Progenitor cell of endocrine pancreas (in vitro differentiated cells): Measurements from ENCODE around the gene PCDHGB4. TPM values are rescaled to one million over a fixed set of nuclear protein-coding genes. Genes with fewer than 3 reads are reported as not detected.
A peak's percentile ranks its signal among the peaks of the same experiment; 100 is the strongest.
"Not testable (repeated sequence)": the region's sequence is repeated elsewhere in the genome, so short reads cannot be mapped to it uniquely, and the experiment has no call there.

ENCODE experiments used
- DNase-seq: peaks from one replicate; pipeline ENCODE4 v3.0.0; 2021; ENCODE audit warnings: low spot score; ENCODE audit not compliant: unreplicated experiment
- H3K27ac Mint-ChIP-seq: 2 replicates; pipeline ENCODE4 v1.8.0; 2021; ENCODE audit warnings: mild to moderate bottlenecking, moderate library complexity, mixed read lengths
- H3K27me3 Mint-ChIP-seq: 2 replicates; pipeline ENCODE4 v1.8.0; 2021; ENCODE audit warnings: mixed read lengths
- H3K36me3 Mint-ChIP-seq: 2 replicates; pipeline ENCODE4 v1.8.0; 2022; ENCODE audit warnings: mixed read lengths; ENCODE audit not compliant: insufficient read depth
- H3K4me1 Mint-ChIP-seq: 2 replicates; pipeline ENCODE4 v1.8.0; 2021; ENCODE audit warnings: low read depth, mixed read lengths
- H3K4me3 Mint-ChIP-seq: 2 replicates; pipeline ENCODE4 v1.8.0; 2021; ENCODE audit warnings: low read depth, mild to moderate bottlenecking, moderate library complexity, mixed read lengths
- H3K9me3 Mint-ChIP-seq: 2 replicates; pipeline ENCODE4 v1.8.0; 2021; ENCODE audit warnings: low read depth, mixed read lengths
- total RNA-seq: library from RNA; stranded (reverse); gene quantifications from 2 replicates; pipeline ENCODE4 v1.2.1, GENCODE V29; 2021
- TF ChIP-seq, protein P1 (sequence below): fragments of 200-600 bp; sonication (generic); IDR thresholded peaks from one replicate; pipeline ENCODE4 v1.5.0; 2021; ENCODE audit warnings: antibody characterized with exemption, mild to moderate bottlenecking; ENCODE audit not compliant: unreplicated experiment

Gene PCDHGB4
- total RNA-seq, 1 donor from 2014 or later = 16.1 TPM

DNA sequence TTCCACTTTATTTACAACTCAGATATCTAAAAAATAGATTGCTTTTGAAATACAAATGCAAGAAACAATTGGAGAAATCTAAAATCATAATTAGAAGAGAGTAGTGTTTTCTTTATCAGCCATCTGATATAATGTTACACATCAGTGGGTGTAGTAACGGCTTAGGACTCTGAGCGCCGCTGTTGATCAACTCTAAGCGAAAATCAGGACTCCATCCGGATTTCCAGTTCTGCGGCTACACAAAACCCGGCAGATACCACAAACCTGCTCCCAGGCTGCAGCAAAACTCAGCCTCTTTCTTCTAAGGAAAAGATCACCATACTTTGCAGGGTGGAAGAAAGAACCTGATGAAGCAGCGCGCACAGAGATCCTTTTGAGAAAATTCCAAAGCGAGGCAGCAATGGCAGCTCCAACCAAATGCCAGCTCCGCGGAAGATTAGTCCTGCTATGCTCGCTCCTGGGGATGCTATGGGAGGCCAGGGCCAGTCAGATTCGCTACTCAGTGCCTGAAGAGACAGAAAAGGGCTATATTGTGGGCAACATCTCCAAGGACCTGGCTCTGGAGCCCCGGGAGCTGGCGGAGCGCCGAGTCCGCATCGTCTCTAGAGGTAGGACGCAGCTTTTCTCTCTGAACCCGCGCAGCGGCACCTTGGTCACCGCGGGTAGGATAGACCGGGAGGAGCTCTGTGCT lies 15.2 kb downstream of the PCDHGB4 start, which contains the start of gene PCDHGA9:
PCDHGA9 (plus strand) TSS at position 226 of the 691 bp plus-strand sequence; CDS start at position 401, 175 bp downstream.
- Mint-ChIP-seq H3K36me3 (peaks cover 41% of the 10 kb centered on the region), H3K4me1 (no peaks in the 10 kb centered on the region), H3K27me3 (no peaks in the 10 kb centered on the region), H3K9me3 (peaks cover 45% of the 10 kb centered on the region), H3K4me3 (no peak within 1 kb of the TSS), H3K27ac (no peak within 1 kb of the TSS)
- DNase-seq = no peak
- TF ChIP-seq, protein P1, sequence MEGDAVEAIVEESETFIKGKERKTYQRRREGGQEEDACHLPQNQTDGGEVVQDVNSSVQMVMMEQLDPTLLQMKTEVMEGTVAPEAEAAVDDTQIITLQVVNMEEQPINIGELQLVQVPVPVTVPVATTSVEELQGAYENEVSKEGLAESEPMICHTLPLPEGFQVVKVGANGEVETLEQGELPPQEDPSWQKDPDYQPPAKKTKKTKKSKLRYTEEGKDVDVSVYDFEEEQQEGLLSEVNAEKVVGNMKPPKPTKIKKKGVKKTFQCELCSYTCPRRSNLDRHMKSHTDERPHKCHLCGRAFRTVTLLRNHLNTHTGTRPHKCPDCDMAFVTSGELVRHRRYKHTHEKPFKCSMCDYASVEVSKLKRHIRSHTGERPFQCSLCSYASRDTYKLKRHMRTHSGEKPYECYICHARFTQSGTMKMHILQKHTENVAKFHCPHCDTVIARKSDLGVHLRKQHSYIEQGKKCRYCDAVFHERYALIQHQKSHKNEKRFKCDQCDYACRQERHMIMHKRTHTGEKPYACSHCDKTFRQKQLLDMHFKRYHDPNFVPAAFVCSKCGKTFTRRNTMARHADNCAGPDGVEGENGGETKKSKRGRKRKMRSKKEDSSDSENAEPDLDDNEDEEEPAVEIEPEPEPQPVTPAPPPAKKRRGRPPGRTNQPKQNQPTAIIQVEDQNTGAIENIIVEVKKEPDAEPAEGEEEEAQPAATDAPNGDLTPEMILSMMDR = no peak

DNA sequence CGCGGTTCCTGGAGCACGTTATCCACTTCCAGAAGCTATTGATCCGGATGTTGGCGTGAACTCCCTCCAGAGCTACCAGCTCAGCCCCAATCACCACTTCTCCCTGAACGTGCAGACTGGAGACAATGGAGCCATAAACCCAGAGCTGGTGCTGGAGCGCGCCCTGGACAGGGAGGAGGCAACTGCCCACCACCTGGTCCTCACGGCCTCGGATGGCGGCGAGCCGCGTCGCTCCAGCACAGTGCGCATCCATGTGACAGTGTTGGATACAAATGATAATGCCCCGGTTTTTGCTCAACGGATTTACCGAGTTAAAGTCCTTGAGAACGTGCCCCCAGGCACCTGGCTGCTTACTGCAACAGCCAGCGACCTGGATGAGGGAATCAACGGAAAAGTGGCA lies 15.9 kb downstream of the PCDHGB4 start:
- TF ChIP-seq, protein P1 = no peak
- no peak overlapping the region for H3K4me3 Mint-ChIP-seq
- no peak for DNase-seq
- no peaks in the 10 kb centered on the region for H3K27me3 Mint-ChIP-seq
- peaks cover 2% of the 10 kb centered on the region for H3K4me1 Mint-ChIP-seq
- H3K36me3 Mint-ChIP-seq = peaks cover 45% of the 10 kb centered on the region
- H3K27ac Mint-ChIP-seq = no peak overlapping the region
- peaks cover 48% of the 10 kb centered on the region for H3K9me3 Mint-ChIP-seq

DNA sequence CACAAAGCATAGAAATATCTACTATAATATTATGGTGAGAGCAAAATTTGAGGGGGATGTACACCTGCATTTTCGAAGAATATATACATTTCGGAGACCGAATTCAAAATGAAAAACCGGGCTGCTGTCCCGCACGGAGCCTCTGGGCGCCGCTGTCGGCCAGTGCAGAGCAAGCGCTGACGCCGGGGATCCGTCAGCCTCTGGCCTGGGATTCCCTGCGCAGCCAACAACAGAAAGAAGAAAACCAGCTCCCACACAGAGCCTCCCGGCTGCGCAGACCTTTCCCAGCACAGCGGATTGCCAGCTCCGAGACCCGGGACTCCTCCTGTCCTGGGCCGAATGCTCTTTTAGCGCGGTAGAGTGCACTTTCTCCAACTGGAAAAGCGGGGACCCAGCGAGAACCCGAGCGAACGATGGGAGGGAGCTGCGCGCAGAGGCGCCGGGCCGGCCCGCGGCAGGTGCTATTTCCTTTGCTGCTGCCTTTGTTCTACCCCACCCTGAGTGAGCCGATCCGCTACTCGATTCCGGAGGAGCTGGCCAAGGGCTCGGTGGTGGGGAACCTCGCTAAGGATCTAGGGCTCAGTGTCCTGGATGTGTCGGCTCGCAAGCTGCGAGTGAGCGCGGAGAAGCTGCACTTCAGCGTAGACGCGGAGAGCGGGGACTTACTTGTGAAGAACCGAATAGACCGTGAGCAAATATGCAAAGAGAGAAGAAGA lies 20.4 kb downstream of the PCDHGB4 start, which contains the start of gene PCDHGB6:
PCDHGB6 (plus strand) TSS at position 232 of the 716 bp plus-strand sequence; CDS start at position 414, 182 bp downstream.
- DNase-seq = peak; percentile 51
- Mint-ChIP-seq H3K4me3 (peak within 1 kb of the TSS; percentile 86), H3K36me3 (peaks cover 47% of the 10 kb centered on the region), H3K9me3 (peaks cover 43% of the 10 kb centered on the region), H3K27ac (peak within 1 kb of the TSS; percentile 98)
- TF ChIP-seq, protein P1 = peak; percentile 74
- H3K4me1 Mint-ChIP-seq, H3K27me3 Mint-ChIP-seq: not testable (repeated sequence)

DNA sequence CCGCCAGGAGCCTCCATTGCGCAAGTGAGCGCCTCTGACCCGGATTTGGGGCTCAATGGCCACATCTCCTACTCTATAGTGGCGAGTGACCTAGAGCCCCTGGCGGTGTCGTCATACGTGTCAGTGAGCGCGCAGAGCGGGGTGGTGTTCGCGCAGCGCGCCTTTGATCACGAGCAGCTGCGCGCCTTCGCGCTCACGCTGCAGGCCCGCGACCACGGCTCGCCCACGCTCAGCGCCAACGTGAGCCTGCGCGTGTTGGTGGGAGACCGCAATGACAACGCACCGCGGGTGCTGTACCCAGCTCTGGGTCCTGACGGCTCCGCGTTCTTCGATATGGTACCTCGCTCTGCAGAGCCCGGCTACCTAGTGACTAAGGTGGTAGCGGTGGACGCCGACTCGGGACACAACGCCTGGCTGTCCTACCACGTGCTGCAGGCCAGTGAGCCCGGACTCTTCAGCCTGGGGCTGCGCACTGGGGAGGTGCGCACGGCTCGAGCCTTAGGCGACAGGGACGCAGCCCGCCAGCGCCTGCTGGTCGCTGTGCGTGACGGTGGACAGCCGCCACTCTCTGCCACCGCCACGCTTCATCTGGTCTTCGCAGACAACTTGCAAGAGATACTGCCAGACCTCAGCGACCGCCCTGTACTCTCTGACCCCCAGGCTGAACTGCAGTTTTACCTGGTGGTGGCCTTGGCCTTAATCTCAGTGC lies 22.3 kb downstream of the PCDHGB4 start:
- H3K4me3 Mint-ChIP-seq = no peak overlapping the region
- H3K27ac Mint-ChIP-seq = peak overlapping the region; percentile 93
- no peaks in the 10 kb centered on the region for H3K27me3 Mint-ChIP-seq
- peaks cover 2% of the 10 kb centered on the region for H3K4me1 Mint-ChIP-seq
- TF ChIP-seq, protein P1 = no peak
- H3K9me3 Mint-ChIP-seq = peaks cover 44% of the 10 kb centered on the region
- peaks cover 57% of the 10 kb centered on the region for H3K36me3 Mint-ChIP-seq
- no peak for DNase-seq

DNA sequence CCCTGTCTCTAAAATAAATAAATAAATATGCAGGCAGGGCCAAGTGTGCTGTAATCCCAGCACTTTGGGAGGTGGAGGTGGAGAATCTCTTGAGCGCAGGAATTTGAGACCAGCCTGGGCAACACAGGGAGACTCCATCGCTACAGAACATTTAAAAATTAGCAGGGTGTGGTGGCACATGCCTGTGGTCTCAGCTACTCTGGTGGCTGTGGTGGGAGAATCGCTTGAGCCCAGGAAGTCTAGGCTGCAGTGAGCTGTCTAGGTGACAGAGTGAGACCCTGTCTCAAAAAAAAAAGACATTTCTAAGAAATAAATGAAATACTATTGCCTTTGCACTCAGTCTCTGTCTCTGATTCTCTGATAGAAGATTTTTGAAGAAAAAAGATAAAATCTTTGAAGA lies 24.1 kb downstream of the PCDHGB4 start:
- no peak overlapping the region for H3K27ac Mint-ChIP-seq
- TF ChIP-seq, protein P1 = no peak
- H3K36me3 Mint-ChIP-seq = peaks cover 62% of the 10 kb centered on the region
- H3K9me3 Mint-ChIP-seq = peaks cover 48% of the 10 kb centered on the region
- no peak overlapping the region for H3K4me3 Mint-ChIP-seq
- no peak for DNase-seq
- H3K4me1 Mint-ChIP-seq = peaks cover 2% of the 10 kb centered on the region
- H3K27me3 Mint-ChIP-seq = no peaks in the 10 kb centered on the region
